ENCODE measurements around the gene PCIF1. TPM values are rescaled to one million over a fixed set of nuclear protein-coding genes. Genes with fewer than 3 reads are reported as not detected.

PCIF1 gene
- total RNA-seq, 1 donor: 12.7 TPM

DNA sequence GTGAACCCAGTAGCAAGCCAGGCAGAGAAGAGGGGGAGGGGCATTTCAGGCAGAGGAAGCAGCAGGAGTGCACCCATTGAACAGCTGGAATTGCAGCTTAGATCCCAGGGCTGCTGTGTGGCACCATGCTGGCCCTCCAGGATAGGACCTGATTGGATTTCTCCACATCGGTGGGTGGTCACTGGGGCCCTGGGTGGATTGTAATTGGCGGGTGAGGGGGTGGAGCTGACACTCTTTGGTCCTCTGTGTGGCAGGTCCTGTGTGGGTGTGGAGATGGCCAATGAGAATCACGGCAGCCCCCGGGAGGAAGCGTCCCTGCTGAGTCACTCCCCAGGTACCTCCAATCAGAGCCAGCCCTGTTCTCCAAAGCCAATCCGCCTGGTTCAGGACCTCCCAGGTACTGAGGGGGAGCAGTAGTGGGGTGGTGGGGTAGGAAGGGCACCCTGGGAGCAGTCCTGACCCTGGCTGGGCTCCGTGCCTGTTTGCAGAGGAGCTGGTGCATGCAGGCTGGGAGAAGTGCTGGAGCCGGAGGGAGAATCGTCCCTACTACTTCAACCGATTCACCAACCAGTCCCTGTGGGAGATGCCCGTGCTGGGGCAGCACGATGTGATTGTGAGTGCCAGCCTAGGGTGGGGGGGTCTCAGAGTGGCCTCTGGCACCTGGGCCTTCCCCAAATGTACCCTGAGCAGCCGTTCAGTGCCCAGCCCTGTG lies 4.4 kb downstream of the PCIF1 start:
- peaks cover 21% of the 10 kb centered on the region for H4K20me1 ChIP-seq (ENCODE audit: insufficient read depth, low read length)
- H3K9me3 ChIP-seq (ENCODE audit: low read depth, low read length): no peaks in the 10 kb centered on the region
- no peak overlapping the region for H3K4me2 ChIP-seq (ENCODE audit: insufficient read depth, low read length)
- H3K27me3 ChIP-seq (ENCODE audit: insufficient read depth, low read length): no peaks in the 10 kb centered on the region
- H3K36me3 ChIP-seq (ENCODE audit: insufficient read depth, low read length): peaks cover 60% of the 10 kb centered on the region
- DNase-seq (ENCODE audit: insufficient read length, low spot score, missing footprints): peak; percentile 58
- H3K27ac ChIP-seq (ENCODE audit: low read depth, low read length): no peak overlapping the region
- no peak overlapping the region for H2AFZ ChIP-seq (ENCODE audit: low read length)
- H3K79me2 ChIP-seq (ENCODE audit: insufficient read depth, low read length): peaks cover 34% of the 10 kb centered on the region
- H3K4me1 ChIP-seq (ENCODE audit: insufficient read depth, low read length): peaks cover 10% of the 10 kb centered on the region
- no peak overlapping the region for H3K4me3 ChIP-seq (ENCODE audit: insufficient read depth, low read length)
- TF ChIP-seq, protein P1, sequence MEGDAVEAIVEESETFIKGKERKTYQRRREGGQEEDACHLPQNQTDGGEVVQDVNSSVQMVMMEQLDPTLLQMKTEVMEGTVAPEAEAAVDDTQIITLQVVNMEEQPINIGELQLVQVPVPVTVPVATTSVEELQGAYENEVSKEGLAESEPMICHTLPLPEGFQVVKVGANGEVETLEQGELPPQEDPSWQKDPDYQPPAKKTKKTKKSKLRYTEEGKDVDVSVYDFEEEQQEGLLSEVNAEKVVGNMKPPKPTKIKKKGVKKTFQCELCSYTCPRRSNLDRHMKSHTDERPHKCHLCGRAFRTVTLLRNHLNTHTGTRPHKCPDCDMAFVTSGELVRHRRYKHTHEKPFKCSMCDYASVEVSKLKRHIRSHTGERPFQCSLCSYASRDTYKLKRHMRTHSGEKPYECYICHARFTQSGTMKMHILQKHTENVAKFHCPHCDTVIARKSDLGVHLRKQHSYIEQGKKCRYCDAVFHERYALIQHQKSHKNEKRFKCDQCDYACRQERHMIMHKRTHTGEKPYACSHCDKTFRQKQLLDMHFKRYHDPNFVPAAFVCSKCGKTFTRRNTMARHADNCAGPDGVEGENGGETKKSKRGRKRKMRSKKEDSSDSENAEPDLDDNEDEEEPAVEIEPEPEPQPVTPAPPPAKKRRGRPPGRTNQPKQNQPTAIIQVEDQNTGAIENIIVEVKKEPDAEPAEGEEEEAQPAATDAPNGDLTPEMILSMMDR (IDR thresholded peaks at IDR 0.05; ENCODE audit: extremely low read depth, low read depth, low read length): no peak

DNA sequence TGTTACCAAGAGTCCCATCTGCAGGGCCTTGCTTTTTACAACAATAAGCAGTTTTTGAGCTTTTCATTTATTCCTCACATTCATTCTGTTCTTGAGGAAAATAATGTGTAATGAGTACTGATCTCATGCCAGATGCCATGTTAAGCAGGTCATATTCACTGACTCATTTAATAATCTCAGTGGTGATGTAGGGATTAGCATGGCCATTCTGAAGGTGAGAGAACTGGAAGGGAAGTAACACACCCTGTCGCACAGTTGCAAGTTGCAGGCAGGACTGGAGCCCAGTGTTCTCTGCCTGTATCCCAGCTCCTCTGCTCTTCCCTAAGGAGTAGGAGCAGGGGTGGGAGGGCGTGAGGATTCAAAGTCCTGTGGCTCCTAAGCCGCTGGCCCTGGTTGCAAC lies 5.6 kb downstream of the PCIF1 start:
- peaks cover 16% of the 10 kb centered on the region for H3K4me1 ChIP-seq (ENCODE audit: insufficient read depth, low read length)
- peaks cover 29% of the 10 kb centered on the region for H3K79me2 ChIP-seq (ENCODE audit: insufficient read depth, low read length)
- no peak overlapping the region for H3K4me2 ChIP-seq (ENCODE audit: insufficient read depth, low read length)
- TF ChIP-seq, protein P1 (IDR thresholded peaks at IDR 0.05; ENCODE audit: extremely low read depth, low read depth, low read length): no peak
- peak; percentile 27 for DNase-seq (ENCODE audit: insufficient read length, low spot score, missing footprints)
- no peak overlapping the region for H3K27ac ChIP-seq (ENCODE audit: low read depth, low read length)
- H3K36me3 ChIP-seq (ENCODE audit: insufficient read depth, low read length): peaks cover 71% of the 10 kb centered on the region
- no peaks in the 10 kb centered on the region for H3K9me3 ChIP-seq (ENCODE audit: low read depth, low read length)
- H3K27me3 ChIP-seq (ENCODE audit: insufficient read depth, low read length): no peaks in the 10 kb centered on the region
- H3K4me3 ChIP-seq (ENCODE audit: insufficient read depth, low read length): no peak overlapping the region
- peaks cover 16% of the 10 kb centered on the region for H4K20me1 ChIP-seq (ENCODE audit: insufficient read depth, low read length)
- H2AFZ ChIP-seq (ENCODE audit: low read length): no peak overlapping the region

DNA sequence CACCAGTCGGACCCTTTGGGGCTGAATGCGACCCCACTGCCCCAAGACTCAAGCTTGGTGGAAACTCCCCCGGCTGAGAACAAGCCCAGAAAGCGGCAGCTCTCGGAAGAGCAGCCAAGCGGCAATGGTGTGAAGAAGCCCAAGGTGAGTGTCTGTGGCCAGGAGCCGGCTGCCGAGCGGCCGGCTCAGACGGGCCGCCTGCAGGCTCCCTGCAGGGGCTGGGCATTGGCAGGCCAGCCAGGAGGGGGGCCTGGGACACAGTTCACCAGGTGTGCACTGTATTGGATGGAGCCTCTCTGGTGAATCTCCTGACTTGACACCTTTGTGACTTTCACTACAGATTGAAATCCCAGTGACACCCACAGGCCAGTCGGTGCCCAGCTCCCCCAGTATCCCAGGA lies 6.0 kb downstream of the PCIF1 start:
- Histone ChIP-seq H3K4me1 (ENCODE audit: insufficient read depth, low read length) (peaks cover 16% of the 10 kb centered on the region), H3K36me3 (ENCODE audit: insufficient read depth, low read length) (peaks cover 75% of the 10 kb centered on the region), H3K9me3 (ENCODE audit: low read depth, low read length) (no peaks in the 10 kb centered on the region), H3K4me2 (ENCODE audit: insufficient read depth, low read length) (no peak overlapping the region), H3K79me2 (ENCODE audit: insufficient read depth, low read length) (peaks cover 29% of the 10 kb centered on the region), H3K4me3 (ENCODE audit: insufficient read depth, low read length) (no peak overlapping the region), H3K27ac (ENCODE audit: low read depth, low read length) (no peak overlapping the region), H3K27me3 (ENCODE audit: insufficient read depth, low read length) (no peaks in the 10 kb centered on the region), H4K20me1 (ENCODE audit: insufficient read depth, low read length) (peaks cover 16% of the 10 kb centered on the region), H2AFZ (ENCODE audit: low read length) (no peak overlapping the region)
- TF ChIP-seq, protein P1 (IDR thresholded peaks at IDR 0.05; ENCODE audit: extremely low read depth, low read depth, low read length): no peak
- no peak for DNase-seq (ENCODE audit: insufficient read length, low spot score, missing footprints)

DNA sequence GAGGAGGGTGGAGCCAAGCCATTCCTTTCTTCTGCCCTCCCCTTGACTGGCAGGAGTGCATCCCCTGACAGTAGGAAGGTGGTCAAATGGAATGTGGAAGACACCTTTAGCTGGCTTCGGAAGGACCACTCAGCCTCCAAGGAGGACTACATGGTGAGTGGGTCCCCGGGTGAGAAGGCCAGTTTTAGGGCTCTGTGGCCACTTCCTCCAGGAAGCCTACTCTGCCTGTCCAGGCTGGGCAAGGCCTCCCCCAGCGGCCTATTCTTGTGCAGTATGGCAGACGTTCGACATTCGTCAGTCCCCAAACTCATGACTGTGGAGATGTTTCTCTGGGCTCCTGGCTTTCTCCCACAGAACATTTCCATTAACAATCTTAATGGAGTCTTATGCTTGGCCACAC lies 9.1 kb downstream of the PCIF1 start:
- DNase-seq (ENCODE audit: insufficient read length, low spot score, missing footprints): no peak
- no peak overlapping the region for H3K4me2 ChIP-seq (ENCODE audit: insufficient read depth, low read length)
- H3K79me2 ChIP-seq (ENCODE audit: insufficient read depth, low read length): peaks cover 2% of the 10 kb centered on the region
- H3K4me3 ChIP-seq (ENCODE audit: insufficient read depth, low read length): no peak overlapping the region
- H3K4me1 ChIP-seq (ENCODE audit: insufficient read depth, low read length): peaks cover 13% of the 10 kb centered on the region
- no peak overlapping the region for H2AFZ ChIP-seq (ENCODE audit: low read length)
- H3K27me3 ChIP-seq (ENCODE audit: insufficient read depth, low read length): no peaks in the 10 kb centered on the region
- H3K9me3 ChIP-seq (ENCODE audit: low read depth, low read length): no peaks in the 10 kb centered on the region
- H3K36me3 ChIP-seq (ENCODE audit: insufficient read depth, low read length): peaks cover 86% of the 10 kb centered on the region
- peaks cover under 1% of the 10 kb centered on the region for H4K20me1 ChIP-seq (ENCODE audit: insufficient read depth, low read length)
- no peak overlapping the region for H3K27ac ChIP-seq (ENCODE audit: low read depth, low read length)
- TF ChIP-seq, protein P1 (IDR thresholded peaks at IDR 0.05; ENCODE audit: extremely low read depth, low read depth, low read length): no peak
